Right lobe of liver (tissue), 4 donors: ENCODE data around the gene RPP14.

Experiments used
- CTCF ChIP-seq, 4 donors: fragments of 200-600 bp in 3 of 4; fragments of 450-650 bp in 1 of 4; IDR thresholded peaks; one replicate each; pipeline versions ENCODE4 v1.5.1 to v1.8.0; 2016 to 2022; ENCODE audit warnings: antibody characterized with exemption in 4 of 4, mild to moderate bottlenecking in 2 of 4
- POLR2A ChIP-seq: fragments of 450-650 bp; IDR thresholded peaks from one replicate; pipeline ENCODE4 v1.6.1; 2017; ENCODE audit warnings: antibody characterized with exemption, mild to moderate bottlenecking
- donor health status: DM: no; HTN: no; CAD: no.
- donor health status: DM: no; HTN: no; CAD: no.
- donor health status: DM: no; HTN: yes; CAD: no.

GRCh38 chr3:58335652-58335947 lies 29.6 kb downstream of the RPP14 start:
- no peak for TF ChIP-seq CTCF (IDR thresholded peaks at IDR 0.05)
- no peak for TF ChIP-seq POLR2A
